Adrenal gland (tissue), 12 donors: Measurements from ENCODE around the gene GHDC. TPM values are rescaled to one million over a fixed set of nuclear protein-coding genes. Genes with fewer than 3 reads are reported as not detected.

Source experiments
- DNase-seq, 7 donors: peaks; one replicate each; pipeline ENCODE4 v3.0.0-alpha.2; 2019 to 2020
- H3K27ac ChIP-seq, 5 donors: fragments of 200-600 bp; sonication (generic) in 4 of 5; 1 replicate in 3 of 5; 2 replicates in 2 of 5; pipeline versions ENCODE4 v1.5.1 to v1.8.0; 2016 to 2020; ENCODE audit warnings: mild to moderate bottlenecking in 1 of 5
- H3K27me3 ChIP-seq: fragments of 200-600 bp; 2 replicates; pipeline ENCODE4 v1.8.0; 2021
- H3K36me3 ChIP-seq, 2 donors: fragments of 200-600 bp; replicated peaks in 1 of 2; 1 replicate in 1 of 2; 2 replicates in 1 of 2; pipeline versions ENCODE4 v1.5.1 to v1.8.0; 2018 to 2022
- H3K4me1 ChIP-seq, 2 donors: fragments of 200-600 bp; replicated peaks in 1 of 2; 1 replicate in 1 of 2; 2 replicates in 1 of 2; pipeline versions ENCODE4 v1.5.1 to v1.8.0; 2018 to 2021
- H3K4me3 ChIP-seq, 4 donors: fragments of 200-600 bp; sonication (generic) in 3 of 4; one replicate each; pipeline ENCODE4 v1.5.1; 2016 to 2018
- H3K9me3 ChIP-seq, 3 donors: fragments of 200-600 bp; sonication (generic) in 1 of 3; replicated peaks in 1 of 3; 1 replicate in 2 of 3; 2 replicates in 1 of 3; pipeline versions ENCODE4 v1.5.1 to v1.8.0; 2016 to 2021
- CTCF ChIP-seq, 6 experiments: fragments of 450-650 bp in 4 of 6; fragments of 200-600 bp in 2 of 6; sonication (generic) in 1 of 6; IDR thresholded peaks; 1 replicate in 5 of 6; 2 replicates in 1 of 6; pipeline versions ENCODE4 v1.5.1 to v1.8.0; 2016 to 2021; ENCODE audit warnings: antibody characterized with exemption in 6 of 6, mild to moderate bottlenecking in 2 of 6, moderate library complexity in 1 of 6
- POLR2A ChIP-seq, 2 donors: fragments of 450-650 bp; IDR thresholded peaks; one replicate each; pipeline ENCODE4 v1.6.1; 2017; ENCODE audit warnings: antibody characterized with exemption in 2 of 2, mild to moderate bottlenecking in 2 of 2, moderate library complexity in 1 of 2
- WGBS, 4 donors: extraction: QIAGEN DNeasy Blood & Tissue Kit in 2 of 4; methylation state at CpG; one replicate each; pipeline versions ENCODE4 v1.1.5 to v1.1.7; 2013 to 2017; 5-methylcytosine and 5-hydroxymethylcytosine counted together
- intact Hi-C, 2 donors: fragments of 100-400 bp; cut with DNase I; formaldehyde crosslinking; loops; one replicate each; pipeline versions ENCODE4 v1.14.1 to v1.15.0; 2022 to 2023
- polyA plus RNA-seq, 3 donors: library from polyadenylated mRNA; stranded (reverse); fragments of 200-250 nt in 2 of 3; fragments of 350-450 nt in 1 of 3; fragmentation: Illumina TruSeq in 1 of 3; extraction: RNeasy Lipid Tissue Mini Kit (QIAGEN cat#74804) in 1 of 3; gene quantifications; one replicate each; pipeline ENCODE4 v1.2.3, GENCODE V29; 2013 to 2014
- total RNA-seq, 9 donors: library from RNA; depleted of rRNA in 4 of 9; stranded (reverse); fragments of >200 nt in 4 of 9; fragments of 120-200 nt in 1 of 9; fragmentation: NEBNext Ultra II Directional in 1 of 9; extraction: Animal tissue kit (Norgen Biotek cat#: 25700) in 1 of 9; gene quantifications; one replicate each; pipeline versions ENCODE4 v1.1.0 to v1.2.4, GENCODE V29; 2013 to 2023
- donor health status: healthy with polysubstance abuse.
- donor health status: Bipolar disorder and iron deficiency.
- donor health status: DM: yes; HTN: yes; CAD: no.
- donor health status: DM: no; HTN: no; CAD: no.
- donor health status: DM: no; HTN: no; CAD: no.
- donor health status: DM: yes; HTN: yes; CAD: no.

The GHDC gene
- total and polyA plus RNA-seq, 12 donors: 10.5 to 344 (median 58.5) TPM

GRCh38 chr17:42182927-42183734 lies 11.2 kb downstream of the GHDC start:
- peak overlapping the region in 2 of 5 donors; percentile 74 to 77 for H3K27ac ChIP-seq
- no peaks in the 10 kb centered on the region for H3K9me3 ChIP-seq
- 77 to 82% (median 78%) methylated on average over 8 to 9 of the region's 9 CpGs for WGBS, 4 donors
- no peaks in the 10 kb centered on the region for H3K36me3 ChIP-seq
- DNase-seq: no peak
- peak in 1 of 6 experiments; percentile 8 for TF ChIP-seq CTCF (IDR thresholded peaks at IDR 0.05)
- TF ChIP-seq POLR2A (IDR thresholded peaks at IDR 0.05): no peak
- H3K4me3 ChIP-seq: peak overlapping the region in 1 of 4 donors; percentile 66
- intact Hi-C loops: loop anchor here (5.0 kb wide), 2 partner anchors 56 to 66 kb away; no protein-coding TSS in a partner anchor
- H3K27me3 ChIP-seq: no peaks in the 10 kb centered on the region
- peaks cover 15 to 31% of the 10 kb centered on the region in 2 donors for H3K4me1 ChIP-seq

- no peaks in the 10 kb centered on the region for H3K9me3 ChIP-seq
- no peaks in the 10 kb centered on the region for H3K27me3 ChIP-seq
- H3K4me3 ChIP-seq: no peak overlapping the region
- no peak for DNase-seq
- WGBS, 4 donors: 82 to 90% (median 85%) methylated on average over 2 of the region's 2 CpGs
- no peak for TF ChIP-seq POLR2A (IDR thresholded peaks at IDR 0.05)
- no peak for TF ChIP-seq CTCF (IDR thresholded peaks at IDR 0.05)
- H3K4me1 ChIP-seq: peaks cover 15 to 31% of the 10 kb centered on the region in 2 donors
- no peaks in the 10 kb centered on the region for H3K36me3 ChIP-seq
- intact Hi-C loops: loop anchor here (5.0 kb wide), 2 partner anchors 55 to 65 kb away; no protein-coding TSS in a partner anchor
- H3K27ac ChIP-seq: no peak overlapping the region
These were observed 12.5 kb downstream of the GHDC start for GRCh38 chr17:42181851-42182207.

- WGBS, 4 donors: 4 to 8% (median 5%) methylated on average over 24 to 60 of the region's 60 CpGs
- intact Hi-C loops: loop anchor here (5.0 kb wide), 2 partner anchors 54 to 64 kb away; no protein-coding TSS in a partner anchor
- Histone ChIP-seq H3K27me3 (no peaks in the 10 kb centered on the region), H3K4me1 (peaks cover 15 to 31% of the 10 kb centered on the region in 2 donors), H3K4me3 (peak within 1 kb of the TSS in 1 of 4 donors; percentile 58), H3K36me3 (no peaks in the 10 kb centered on the region), H3K27ac (no peak within 1 kb of the TSS), H3K9me3 (no peaks in the 10 kb centered on the region)
- DNase-seq: peak; percentile 81 to 96 (median 88)
- TF ChIP-seq CTCF (IDR thresholded peaks at IDR 0.05) (peak; percentile 38 to 80 (median 69)), POLR2A (IDR thresholded peaks at IDR 0.05) (no peak)
These were observed 13.1 kb downstream of the GHDC start, which contains the start of gene KCNH4 for GRCh38 chr17:42180922-42181850. Gene KCNH4, minus strand, starts transcription at chr17:42181142. Its CDS starts 197 bp downstream, at chr17:42180945.
